Measurements from ENCODE around the gene TOR4A. TPM values are rescaled to one million over a fixed set of nuclear protein-coding genes. Genes with fewer than 3 reads are reported as not detected.

TOR4A gene
- total and polyA plus RNA-seq, 2 donors (not counting 1 experiment from before 2014, with no cell fraction given), result 8.3 to 15.3 TPM

GRCh38 chr9:137301081-137301947, 23.8 kb downstream of the TOR4A start:
- H3K27me3 Mint-ChIP-seq, result peaks cover 18% of the 10 kb centered on the region
- no peaks in the 10 kb centered on the region for H3K9me3 Mint-ChIP-seq (ENCODE audit: insufficient read depth)
- peaks cover 0 to 26% (median 0%) of the 10 kb centered on the region in 3 donors for H3K9me3 ChIP-seq (ENCODE audit: control extremely low read depth in 1 of 3, control insufficient read depth in 2 of 3, insufficient read depth in 1 of 3, low read length in 2 of 3)
- no peak overlapping the region for H3K27ac ChIP-seq (ENCODE audit: low read length in 2 of 2)
- intact Hi-C loops (cut with micrococcal nuclease), result no loop called here
- H3K4me2 ChIP-seq (replicated peaks; ENCODE audit: low read depth, low read length, poor library complexity, severe bottlenecking), result peak overlapping the region; percentile 94
- peaks cover 46 to 48% of the 10 kb centered on the region in 2 donors for H3K4me1 ChIP-seq (ENCODE audit: control insufficient read depth in 2 of 2, insufficient read depth in 2 of 2, low read length in 2 of 2)
- peaks cover 9% of the 10 kb centered on the region for H4K20me1 ChIP-seq (ENCODE audit: control insufficient read depth, insufficient read depth, low read length, poor library complexity, severe bottlenecking)
- peak overlapping the region; percentile 35 to 58 (median 46) for H3K4me3 ChIP-seq (ENCODE audit: control extremely low read depth in 1 of 5, extremely low read depth in 1 of 5, insufficient read depth in 1 of 5, low read depth in 2 of 5, low read length in 4 of 5)
- WGBS (ENCODE audit: insufficient coverage), result 1% methylated on average over 115 of the region's 115 CpGs
- POLR2A ChIA-PET, result interaction anchor here (0.9 to 1.9 kb wide), 5 partner anchors 11 to 122 kb away, joined by 3 to 6 read pairs (median 5); partner anchors contain the start of genes EXD3, NOXA1 and TUBB4B
- H3K27me3 ChIP-seq (replicated peaks in 1 of 4; ENCODE audit: control extremely low read depth in 1 of 4, control insufficient read depth in 3 of 4, insufficient read depth in 4 of 4, low read length in 3 of 4), result peaks cover 0 to 70% (median 41%) of the 10 kb centered on the region in 4 experiments
- DNase-seq, result peak; percentile 67
- H3K4me3 Mint-ChIP-seq, result peak overlapping the region; percentile 83
- peak overlapping the region; percentile 64 for H2AFZ ChIP-seq (ENCODE audit: insufficient read depth, low read depth, low read length, poor library complexity, severe bottlenecking)
- no peak for ATAC-seq (ENCODE audit: low read depth)
- peak overlapping the region; percentile 63 for H3K9ac ChIP-seq (ENCODE audit: low read length)
- TF ChIP-seq CTCF (IDR thresholded peaks at IDR 0.05), result no peak
- peak; percentile 93 for TF ChIP-seq EZH2 (IDR thresholded peaks at IDR 0.05; ENCODE audit: borderline replicate concordance, insufficient read depth, low read depth, low read length, poor library complexity, severe bottlenecking)
- CTCF ChIA-PET, result interaction anchor here (0.8 to 4.1 kb wide), 20 partner anchors 8 to 234 kb away, joined by 3 to 25 read pairs (median 4); partner anchors contain the start of genes EXD3, MAN1B1 and NOXA1
- no peaks in the 10 kb centered on the region for H3K79me2 ChIP-seq (ENCODE audit: control insufficient read depth, insufficient read depth, low read length)
- H3K27ac Mint-ChIP-seq, result peak overlapping the region; percentile 20
- H3K36me3 ChIP-seq (replicated peaks in 1 of 2; ENCODE audit: control extremely low read depth in 1 of 2, control insufficient read depth in 1 of 2, extremely low read depth in 1 of 2, insufficient read depth in 2 of 2, low read length in 1 of 2), result no peaks in the 10 kb centered on the region
- H3K4me1 Mint-ChIP-seq, result peaks cover 24% of the 10 kb centered on the region

Measured in B cell (primary cell).